Stimulated activated CD4-positive, alpha-beta T cell treated with anti-CD3 and anti-CD28 coated beads, Interleukin-2, amount 100 ng/mL, for 4 hours (primary cell): ENCODE data around the gene TSPAN8.
"Not testable (repeated sequence)": the region's sequence is repeated elsewhere in the genome, so short reads cannot be mapped to it uniquely, and the experiment has no call there.

ENCODE experiments used
- DNase-seq: peaks from one replicate; pipeline ENCODE4 v3.0.0-alpha.2; 2020; ENCODE audit warnings: low read depth

TSPAN8 gene

DNA sequence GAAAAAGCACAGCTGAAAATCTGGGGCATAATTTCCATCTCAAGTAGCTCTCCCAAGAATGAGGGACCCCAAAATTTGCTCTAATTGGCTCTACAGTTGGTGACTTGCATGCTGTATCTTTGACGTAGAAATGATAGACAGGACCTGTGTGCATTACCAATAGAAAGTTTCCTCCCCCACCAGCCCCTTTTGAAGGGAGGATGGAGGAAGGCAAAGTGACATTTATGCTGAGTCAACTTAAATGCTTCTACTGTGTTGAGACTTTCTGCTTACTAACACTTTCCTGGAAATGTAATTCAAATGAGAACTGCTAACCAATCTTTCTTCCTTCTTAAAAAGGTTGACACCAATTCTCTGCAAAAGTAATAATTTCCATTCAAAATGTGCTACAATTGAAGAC lies 31.9 kb downstream of the TSPAN8 start:
- no peak for DNase-seq

DNA sequence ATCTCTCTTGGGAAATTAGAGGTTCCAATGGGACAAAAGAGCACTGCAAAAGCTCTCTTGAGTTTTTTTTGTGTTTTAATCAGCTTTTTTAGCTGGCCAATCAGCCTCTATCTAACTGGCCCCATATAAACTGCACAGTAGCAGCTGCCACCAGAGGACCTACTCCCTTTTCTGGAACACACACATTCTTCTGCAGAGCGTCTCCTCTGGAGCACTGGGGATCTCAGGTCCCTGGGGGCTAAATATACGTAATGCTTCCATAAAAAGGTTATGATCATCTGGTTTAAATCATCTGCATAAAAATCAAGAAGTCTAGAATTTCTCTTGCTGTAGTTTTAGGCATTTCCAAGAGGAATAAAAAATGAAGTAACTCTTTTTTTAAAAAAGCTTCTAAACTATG lies 32.3 kb downstream of the TSPAN8 start:
- DNase-seq = no peak

DNA sequence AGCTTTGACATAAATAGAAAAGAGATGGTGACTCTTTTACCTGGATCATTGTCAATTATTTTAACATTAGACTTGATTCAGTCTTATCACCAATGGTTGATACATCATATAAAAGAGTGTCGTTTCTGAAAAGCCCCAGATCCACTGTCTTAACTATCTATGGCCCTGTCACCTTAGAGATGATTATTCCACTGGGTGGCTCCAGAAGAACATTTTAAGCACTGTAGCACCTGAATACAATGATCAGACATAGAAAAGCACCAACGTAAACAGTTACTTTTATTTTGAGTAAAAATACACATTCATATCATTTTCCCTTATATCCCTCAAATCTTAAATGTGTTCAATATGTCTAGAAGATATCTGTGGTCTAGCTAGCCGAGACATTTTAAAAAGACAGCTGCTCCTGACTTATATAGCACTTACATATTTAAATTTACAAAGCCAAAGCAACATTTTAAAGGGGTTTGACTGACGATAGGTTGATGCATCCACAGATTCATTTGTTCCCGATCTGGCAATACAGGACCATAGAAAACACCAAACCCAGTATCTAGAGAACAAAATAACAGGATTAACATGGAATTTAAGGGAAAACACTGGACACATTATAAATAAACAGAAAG lies 32.9 kb downstream of the TSPAN8 start:
- DNase-seq = no peak

DNA sequence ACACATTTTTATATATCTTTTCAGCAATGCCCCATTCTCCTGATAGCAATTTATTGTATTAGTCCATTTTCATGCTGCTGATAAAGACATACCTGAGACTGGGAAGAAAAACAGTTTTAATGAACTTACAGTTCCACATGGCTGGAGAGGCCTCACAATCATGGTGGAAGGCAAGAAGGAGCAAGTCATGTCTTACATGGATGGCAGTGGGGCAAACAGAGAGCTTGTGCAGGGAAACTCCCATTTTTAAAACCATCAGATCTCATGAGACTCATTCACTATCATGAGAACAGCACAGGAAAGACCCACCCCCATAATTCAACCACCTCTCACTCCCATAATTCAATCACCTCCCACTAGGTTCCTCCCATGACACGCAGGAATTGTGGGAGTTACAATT lies 44.7 kb downstream of the TSPAN8 start:
- DNase-seq = not testable (repeated sequence)

DNA sequence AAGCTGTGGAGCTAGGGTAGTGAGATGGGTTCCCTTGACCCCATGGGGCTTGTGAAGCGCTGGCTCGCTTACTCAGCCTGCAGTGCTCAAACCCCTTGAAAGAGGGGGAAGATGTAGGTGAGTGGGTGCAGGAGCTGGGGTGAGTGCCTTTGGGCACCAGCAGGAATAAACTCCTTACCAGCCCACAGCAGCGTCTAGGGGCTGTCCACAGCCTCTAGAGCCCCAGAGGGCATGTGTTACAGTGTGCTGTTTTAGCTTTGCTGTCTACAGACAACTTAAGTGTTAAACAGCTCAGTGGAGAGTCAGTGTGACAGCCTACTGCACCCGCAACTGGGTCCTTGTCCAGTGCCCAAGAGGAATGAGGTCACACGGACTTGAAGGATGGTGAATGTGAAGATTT lies 48.0 kb downstream of the TSPAN8 start:
- no peak for DNase-seq

DNA sequence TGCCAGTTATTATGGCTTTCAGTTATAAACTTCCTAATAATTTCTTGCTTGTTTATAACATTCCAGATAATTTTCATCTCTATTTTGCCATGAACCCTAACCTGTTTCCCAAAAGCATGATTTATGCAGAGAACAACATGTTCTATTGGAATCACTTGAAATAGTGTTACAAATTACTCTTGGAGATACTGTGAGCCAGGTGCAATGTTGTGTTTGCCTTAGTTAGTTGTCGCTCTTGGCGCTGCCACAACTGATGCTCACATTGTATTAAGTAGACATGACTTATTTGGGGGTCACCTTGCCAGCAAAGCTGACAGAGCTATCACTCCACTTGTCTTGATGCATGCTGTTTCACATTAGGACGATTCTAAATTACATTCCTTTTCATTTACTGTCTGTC lies 49.4 kb downstream of the TSPAN8 start:
- no peak for DNase-seq

DNA sequence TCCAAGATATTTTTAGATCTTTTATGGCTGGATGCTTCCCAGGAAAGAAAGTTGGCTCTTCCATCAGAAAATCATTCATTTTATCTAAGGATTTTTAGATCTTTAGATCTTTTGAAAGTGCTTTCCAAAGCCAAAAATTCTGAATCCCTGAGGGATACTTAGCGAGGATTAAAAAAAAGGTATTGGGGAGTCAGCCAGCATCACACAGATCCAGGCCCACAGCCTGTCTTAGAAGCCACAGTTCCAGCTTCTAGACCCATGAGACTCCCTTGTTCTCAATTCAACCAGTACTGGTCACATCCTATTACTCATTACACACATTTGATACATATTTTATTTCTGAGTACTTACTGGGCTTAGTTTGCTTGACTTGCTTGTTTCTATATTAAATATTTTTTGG lies 49.9 kb downstream of the TSPAN8 start:
- DNase-seq = no peak

DNA sequence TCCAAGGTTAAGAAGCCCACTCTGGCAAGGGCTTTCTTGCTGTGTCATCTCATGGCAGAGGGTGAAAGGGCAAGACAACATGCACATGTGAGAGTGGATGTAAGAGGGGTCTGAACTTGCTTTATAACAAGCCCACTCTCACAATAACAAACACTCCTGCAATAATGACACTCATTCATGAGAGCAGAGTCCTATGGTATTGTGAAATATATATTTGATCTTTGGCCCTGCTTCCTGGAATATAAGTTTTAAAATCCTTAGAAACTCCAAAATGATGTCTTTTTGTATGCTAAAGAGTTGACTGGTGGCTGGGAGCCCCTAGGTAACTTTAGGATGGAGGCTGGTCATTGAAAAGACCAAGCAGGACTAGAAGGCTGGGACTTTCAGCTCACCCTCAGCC lies 51.8 kb downstream of the TSPAN8 start:
- no peak for DNase-seq

DNA sequence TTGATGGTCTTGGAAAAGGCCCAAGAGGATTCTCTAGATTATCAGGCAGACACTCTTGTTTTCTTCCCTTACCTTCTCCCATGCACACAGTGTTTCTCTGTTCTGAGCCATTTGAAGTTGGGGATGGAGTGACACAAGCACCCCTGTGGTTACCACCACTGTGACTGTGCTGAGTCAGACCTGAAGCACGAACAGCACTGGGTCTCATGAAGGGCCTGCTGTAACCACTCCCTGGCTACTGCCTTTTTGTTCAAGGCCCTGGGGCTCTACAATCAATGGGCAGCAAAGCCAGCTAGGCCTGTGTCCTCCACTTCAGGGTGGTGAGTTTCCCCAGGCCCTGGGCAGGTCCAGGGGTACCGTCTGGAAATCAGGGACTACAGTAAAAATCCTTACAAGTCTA lies 65.5 kb downstream of the TSPAN8 start:
- DNase-seq = no peak

DNA sequence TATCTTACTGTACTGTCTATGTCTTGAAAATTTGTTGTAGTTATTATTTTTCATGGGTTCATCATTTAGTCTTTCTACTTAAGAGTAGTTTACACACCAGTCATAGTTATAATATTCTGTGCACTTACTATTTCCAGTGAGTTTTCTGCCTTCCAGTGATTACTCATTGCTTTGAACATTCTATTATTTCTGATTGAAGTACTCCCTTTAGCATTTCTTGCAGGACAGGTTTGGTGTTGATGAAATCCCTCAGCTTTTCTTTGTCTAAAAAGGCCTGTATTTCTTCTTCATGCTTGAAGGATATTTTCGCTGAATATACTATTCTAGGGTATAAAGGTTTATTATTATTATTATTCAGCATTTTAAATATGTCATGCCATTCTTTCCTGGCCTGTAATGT lies 66.8 kb downstream of the TSPAN8 start:
- DNase-seq = no peak

DNA sequence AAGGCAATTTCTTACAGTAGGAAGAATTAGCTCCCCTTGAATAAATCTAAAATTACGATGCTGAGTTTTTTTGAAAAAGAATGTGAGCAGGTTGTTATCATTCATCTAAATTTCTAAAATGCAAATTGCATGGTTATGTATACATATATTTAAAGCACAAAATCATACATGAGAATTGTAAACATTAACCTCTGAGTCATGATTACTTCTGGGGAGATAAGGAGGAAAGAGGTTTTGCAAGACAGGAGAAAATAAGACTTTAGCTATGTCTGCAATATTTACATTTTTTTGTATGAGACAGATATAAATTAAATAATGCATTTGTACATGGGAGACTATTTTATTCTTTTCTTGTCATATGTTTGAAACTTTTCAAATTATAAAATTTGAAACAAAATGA lies 72.2 kb downstream of the TSPAN8 start:
- DNase-seq = no peak

DNA sequence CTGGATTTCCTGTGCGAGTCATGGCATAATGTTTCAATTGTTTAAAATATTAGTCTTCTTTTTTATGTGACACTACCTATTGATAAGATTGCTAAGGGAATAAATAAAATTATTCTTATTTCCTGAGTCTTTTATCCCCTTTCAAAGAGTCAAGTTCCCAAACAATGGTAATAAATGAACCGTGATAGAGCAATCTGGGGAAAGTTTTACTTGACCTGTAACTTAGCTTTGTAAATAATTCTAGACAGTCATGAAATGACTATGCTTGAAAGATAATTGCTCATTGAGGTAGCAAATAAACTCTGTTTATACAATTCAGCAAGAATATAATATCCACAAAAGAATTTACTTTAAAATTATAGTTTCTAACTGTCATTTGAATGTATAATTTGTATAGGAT lies 82.1 kb downstream of the TSPAN8 start:
- no peak for DNase-seq
